ENCODE measurements around the gene MDM1. TPM values are rescaled to one million over a fixed set of nuclear protein-coding genes. Genes with fewer than 3 reads are reported as not detected.

MDM1 gene
- total and polyA plus RNA-seq, 4 donors: 2.0 to 12.9 (median 5.1) TPM

- no peak for TF ChIP-seq MAX (IDR thresholded peaks at IDR 0.05)
- TF ChIP-seq GABPA (IDR thresholded peaks at IDR 0.05 in 1 of 2, conservative IDR thresholded peaks at IDR 0.05 in 1 of 2): no peak
- TF ChIP-seq HNF4G (IDR thresholded peaks at IDR 0.05): no peak
- no peak for TF ChIP-seq FOXA2 (IDR thresholded peaks at IDR 0.05)
These were observed 43.9 kb upstream of the MDM1 start (continued) for GRCh38 chr12:68375756-68376695.

GRCh38 chr12:68374307-68374982 lies 42.3 kb upstream of the MDM1 start:
- no peak for TF ChIP-seq HNF4G (IDR thresholded peaks at IDR 0.05)
- no peak for TF ChIP-seq NR2F2 (IDR thresholded peaks at IDR 0.05)
- TF ChIP-seq YY1 (IDR thresholded peaks at IDR 0.05): no peak
- TF ChIP-seq GABPA (IDR thresholded peaks at IDR 0.05 in 1 of 2, conservative IDR thresholded peaks at IDR 0.05 in 1 of 2): no peak
- no peak for TF ChIP-seq RXRA (IDR thresholded peaks at IDR 0.05)
- TF ChIP-seq FOXA2 (IDR thresholded peaks at IDR 0.05): no peak
- DNase-seq (ENCODE audit: low spot score): no peak
- WGBS: 90% methylated on average over 10 of the region's 10 CpGs
- Histone ChIP-seq H3K9me3 (ENCODE audit: control insufficient read depth in 4 of 4, low read length in 3 of 4) (no peaks in the 10 kb centered on the region), H3K4me1 (ENCODE audit: control insufficient read depth in 4 of 4, insufficient read depth in 4 of 4, low read length in 3 of 4) (no peaks in the 10 kb centered on the region), H3K9ac (ENCODE audit: low read depth in 1 of 2, low read length in 2 of 2) (no peak overlapping the region), H3K4me3 (ENCODE audit: low read depth in 1 of 3, low read length in 3 of 3) (no peak overlapping the region), H3K36me3 (ENCODE audit: control insufficient read depth in 4 of 4, insufficient read depth in 3 of 4, low read depth in 1 of 4, low read length in 3 of 4) (no peaks in the 10 kb centered on the region), H3K27ac (ENCODE audit: low read depth in 1 of 2, low read length in 2 of 2) (no peak overlapping the region), H3K27me3 (ENCODE audit: control insufficient read depth in 4 of 4, insufficient read depth in 4 of 4, low read length in 3 of 4) (no peaks in the 10 kb centered on the region)

- Histone ChIP-seq H3K9me3 (ENCODE audit: control insufficient read depth in 4 of 4, low read length in 3 of 4) (no peaks in the 10 kb centered on the region), H3K27me3 (ENCODE audit: control insufficient read depth in 4 of 4, insufficient read depth in 4 of 4, low read length in 3 of 4) (no peaks in the 10 kb centered on the region), H3K27ac (ENCODE audit: low read depth in 1 of 2, low read length in 2 of 2) (no peak overlapping the region), H3K4me3 (ENCODE audit: low read depth in 1 of 3, low read length in 3 of 3) (no peak overlapping the region), H3K9ac (ENCODE audit: low read depth in 1 of 2, low read length in 2 of 2) (no peak overlapping the region), H3K4me1 (ENCODE audit: control insufficient read depth in 4 of 4, insufficient read depth in 4 of 4, low read length in 3 of 4) (no peaks in the 10 kb centered on the region), H3K36me3 (ENCODE audit: control insufficient read depth in 4 of 4, insufficient read depth in 3 of 4, low read depth in 1 of 4, low read length in 3 of 4) (no peaks in the 10 kb centered on the region)
- WGBS: 91% methylated on average over 3 of the region's 3 CpGs
- TF ChIP-seq FOXA2 (IDR thresholded peaks at IDR 0.05): no peak
- no peak for TF ChIP-seq FOXA1 (IDR thresholded peaks at IDR 0.05)
- TF ChIP-seq EGR1 (IDR thresholded peaks at IDR 0.05; ENCODE audit: low read depth in 2 of 2): no peak
- TF ChIP-seq JUND (IDR thresholded peaks at IDR 0.05): no peak
- TF ChIP-seq ATF3 (IDR thresholded peaks at IDR 0.05): no peak
- no peak for TF ChIP-seq HNF4A (conservative IDR thresholded peaks at IDR 0.05)
- no peak for TF ChIP-seq CTCF (IDR thresholded peaks at IDR 0.05; ENCODE audit: low read depth, low read length, missing input control)
- TF ChIP-seq RXRA (IDR thresholded peaks at IDR 0.05): no peak
- TF ChIP-seq MAX (IDR thresholded peaks at IDR 0.05): no peak
- no peak for TF ChIP-seq NR2F2 (IDR thresholded peaks at IDR 0.05)
- TF ChIP-seq HNF4G (IDR thresholded peaks at IDR 0.05): no peak
- TF ChIP-seq ZBTB33 (IDR thresholded peaks at IDR 0.05): no peak
- TF ChIP-seq SP1 (IDR thresholded peaks at IDR 0.05): no peak
- TF ChIP-seq RAD21 (IDR thresholded peaks at IDR 0.05): no peak
- no peak for TF ChIP-seq GABPA (IDR thresholded peaks at IDR 0.05 in 1 of 2, conservative IDR thresholded peaks at IDR 0.05 in 1 of 2)
- DNase-seq (ENCODE audit: low spot score): no peak
These were observed 38.5 kb upstream of the MDM1 start for GRCh38 chr12:68370667-68371066.
